ENCODE measurements around the gene SORCS2.

The SORCS2 gene

GRCh38 chr4:7304436-7304835 lies 112.1 kb downstream of the SORCS2 start:
- no peak for DNase-seq (ENCODE audit: low spot score)

- no peak for DNase-seq (ENCODE audit: low spot score)
These were observed 114.0 kb downstream of the SORCS2 start for GRCh38 chr4:7306021-7306965.

GRCh38 chr4:7306986-7307385 lies 114.6 kb downstream of the SORCS2 start:
- DNase-seq (ENCODE audit: low spot score): no peak

- DNase-seq (ENCODE audit: low spot score): no peak
These were observed 115.2 kb downstream of the SORCS2 start for GRCh38 chr4:7307394-7308099.

GRCh38 chr4:7309181-7309580 lies 116.8 kb downstream of the SORCS2 start:
- DNase-seq (ENCODE audit: low spot score): no peak

- DNase-seq (ENCODE audit: low spot score): no peak
These were observed 117.5 kb downstream of the SORCS2 start for GRCh38 chr4:7309636-7310390.

GRCh38 chr4:7310451-7310850 lies 118.1 kb downstream of the SORCS2 start:
- DNase-seq (ENCODE audit: low spot score): no peak

- DNase-seq (ENCODE audit: low spot score): no peak
These were observed 118.9 kb downstream of the SORCS2 start for GRCh38 chr4:7311205-7311604.

- DNase-seq (ENCODE audit: low spot score): no peak
These were observed 120.4 kb downstream of the SORCS2 start for GRCh38 chr4:7312691-7313090.

GRCh38 chr4:7313347-7313811 lies 121.0 kb downstream of the SORCS2 start:
- no peak for DNase-seq (ENCODE audit: low spot score)

- DNase-seq (ENCODE audit: low spot score): no peak
These were observed 121.7 kb downstream of the SORCS2 start for GRCh38 chr4:7313991-7314390.

GRCh38 chr4:7315286-7315685 lies 122.9 kb downstream of the SORCS2 start:
- DNase-seq (ENCODE audit: low spot score): no peak

- DNase-seq (ENCODE audit: low spot score): no peak
These were observed 123.6 kb downstream of the SORCS2 start for GRCh38 chr4:7315935-7316334.

GRCh38 chr4:7319024-7319423 lies 126.7 kb downstream of the SORCS2 start:
- DNase-seq (ENCODE audit: low spot score): no peak

GRCh38 chr4:7320206-7320797 lies 128.0 kb downstream of the SORCS2 start:
- DNase-seq (ENCODE audit: low spot score): no peak

- DNase-seq (ENCODE audit: low spot score): peak; percentile 28
These were observed 130.0 kb downstream of the SORCS2 start for GRCh38 chr4:7322166-7322991.

GRCh38 chr4:7323461-7323871 lies 131.1 kb downstream of the SORCS2 start:
- no peak for DNase-seq (ENCODE audit: low spot score)

GRCh38 chr4:7323872-7324650 lies 131.7 kb downstream of the SORCS2 start:
- DNase-seq (ENCODE audit: low spot score): peak; percentile 95

- no peak for DNase-seq (ENCODE audit: low spot score)
These were observed 132.3 kb downstream of the SORCS2 start for GRCh38 chr4:7324651-7325121.

- no peak for DNase-seq (ENCODE audit: low spot score)
These were observed 133.2 kb downstream of the SORCS2 start for GRCh38 chr4:7325541-7325940.

Data from cerebellar cortex (tissue), 1 donor.